GOT3 (cell line): ENCODE results near the gene FHDC1.

Experiments used
- DNase-seq: peaks from one replicate; lab custom pipeline; 2025; ENCODE audit warnings: mixed read lengths; lab: John Stamatoyannopoulos, UW

Gene FHDC1

DNA sequence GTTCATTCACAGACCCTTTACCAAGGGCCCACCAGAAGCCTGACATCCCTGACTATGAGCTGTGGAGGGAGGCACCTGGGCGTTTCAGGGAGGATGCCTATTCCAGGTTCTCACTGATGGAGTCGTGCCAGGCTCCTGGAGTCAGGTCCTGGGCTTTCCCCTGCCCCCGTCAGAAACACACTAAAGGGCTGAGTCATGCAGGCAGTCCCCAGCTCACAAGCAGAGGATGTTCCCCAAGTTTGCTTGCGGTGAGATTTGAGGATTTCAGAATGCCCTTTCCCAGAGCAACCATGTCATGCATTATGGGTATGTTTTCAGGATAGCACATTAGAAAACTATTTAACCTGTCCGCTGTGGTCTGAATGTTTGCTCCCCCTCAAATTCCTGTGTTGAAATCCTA is 45.2 kb downstream of the FHDC1 start:
- no peak for DNase-seq

DNA sequence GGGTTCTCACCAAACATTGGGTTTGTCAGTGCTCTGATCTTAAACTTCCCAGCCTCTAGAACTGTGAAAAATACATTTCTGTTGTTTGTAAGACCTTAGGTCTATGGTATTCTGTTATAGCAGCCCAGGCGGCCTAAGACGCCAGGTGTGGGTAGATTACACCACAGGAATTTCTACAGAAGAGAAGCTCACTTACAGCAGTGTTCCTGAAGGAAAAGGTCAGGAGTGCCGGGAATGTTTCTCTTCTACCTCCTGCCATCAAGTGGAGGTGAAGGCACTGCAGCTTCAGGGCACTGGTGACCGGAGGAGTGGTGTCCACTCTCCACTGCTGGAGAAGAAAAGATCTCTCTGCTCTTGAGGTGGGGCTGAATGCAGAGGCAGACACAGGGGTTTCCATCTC is 45.7 kb downstream of the FHDC1 start:
- no peak for DNase-seq

DNA sequence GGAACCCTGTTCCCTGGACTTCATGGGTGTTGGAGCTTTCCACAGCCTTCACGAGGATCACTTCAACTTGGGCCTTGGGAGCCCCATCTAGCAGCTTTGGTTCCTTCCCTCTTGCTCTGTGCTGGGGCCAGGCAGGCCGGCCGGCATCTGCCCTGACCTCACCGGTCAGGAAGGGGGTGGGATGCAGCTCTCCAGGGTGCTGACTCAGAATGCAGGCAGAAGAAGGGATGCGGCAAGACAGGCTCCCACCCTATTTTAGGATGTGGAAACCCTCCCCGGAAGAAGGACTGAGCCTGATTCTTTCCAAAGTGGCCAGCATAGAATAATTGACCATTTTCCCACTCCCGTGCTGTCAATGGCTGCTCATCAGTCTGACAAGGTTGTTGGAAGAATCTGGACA is 47.1 kb downstream of the FHDC1 start:
- no peak for DNase-seq

DNA sequence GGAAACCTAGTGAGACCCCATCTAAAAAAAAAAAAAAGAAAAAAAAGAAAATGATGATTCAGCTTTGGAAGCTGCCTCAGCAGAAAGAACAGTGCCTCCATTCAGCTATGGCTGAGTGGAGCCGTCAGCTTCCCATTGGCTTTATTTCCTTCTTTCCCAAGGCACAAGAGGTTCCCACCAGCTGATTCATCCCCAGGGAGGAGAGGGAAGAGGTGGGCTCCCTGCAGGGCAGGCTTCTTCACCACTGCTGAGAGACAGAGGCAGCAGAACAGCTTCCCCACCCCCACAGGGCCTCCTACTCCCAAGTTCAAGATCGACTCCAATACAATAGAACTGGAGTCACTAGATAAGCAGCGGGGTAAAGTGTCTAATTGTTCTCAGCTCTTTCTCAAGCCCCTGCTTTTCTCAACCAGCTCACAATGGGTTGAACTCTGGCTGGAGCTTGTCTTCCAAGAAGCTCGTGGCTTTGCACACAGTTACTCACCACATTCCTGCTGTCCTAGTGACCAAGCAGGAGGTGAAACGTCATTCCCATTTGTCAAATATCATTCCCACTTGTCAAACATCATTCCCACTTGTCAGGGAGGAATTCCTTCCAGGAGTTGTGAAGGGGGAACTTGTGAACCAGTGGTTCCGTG is 47.8 kb downstream of the FHDC1 start:
- DNase-seq = no peak

DNA sequence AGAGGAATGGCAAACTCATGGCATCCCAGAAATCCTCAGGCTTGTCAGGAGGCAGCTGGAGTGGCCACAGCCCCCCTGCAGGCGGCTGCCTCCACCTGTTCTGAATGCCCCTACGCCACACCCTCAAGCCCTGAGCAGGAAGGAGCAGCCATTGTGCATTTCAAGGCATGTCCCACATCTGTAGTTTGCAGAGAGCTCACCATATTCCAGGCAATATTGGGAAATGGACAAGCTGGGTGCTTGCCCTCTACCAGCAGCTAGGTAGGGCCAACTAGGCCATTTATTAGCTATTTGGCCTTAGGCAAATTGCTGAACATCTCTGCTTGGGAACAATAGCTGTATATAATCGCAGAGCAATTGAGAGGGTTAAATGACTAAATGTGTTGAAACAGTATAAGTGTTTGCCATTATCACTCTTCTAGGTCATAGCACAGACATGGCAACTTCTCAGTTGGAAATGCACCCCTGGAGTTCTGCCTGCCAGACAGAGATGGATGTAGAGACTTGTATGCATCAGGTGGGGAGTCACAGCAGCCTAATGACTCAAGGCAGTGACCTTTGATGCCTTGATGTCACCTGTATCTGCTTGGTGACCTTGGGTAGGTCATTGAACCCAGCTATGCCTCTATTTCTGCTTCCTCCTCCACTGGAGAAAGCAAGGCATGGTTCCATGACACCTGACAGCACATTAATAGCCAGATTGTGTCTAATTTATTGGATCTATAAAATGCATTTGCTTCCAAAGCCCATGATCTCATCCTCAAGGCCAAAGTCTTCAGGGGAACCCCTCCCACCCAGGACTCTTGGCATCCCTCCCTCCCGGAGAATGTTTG is 52.8 kb downstream of the FHDC1 start:
- DNase-seq = no peak

DNA sequence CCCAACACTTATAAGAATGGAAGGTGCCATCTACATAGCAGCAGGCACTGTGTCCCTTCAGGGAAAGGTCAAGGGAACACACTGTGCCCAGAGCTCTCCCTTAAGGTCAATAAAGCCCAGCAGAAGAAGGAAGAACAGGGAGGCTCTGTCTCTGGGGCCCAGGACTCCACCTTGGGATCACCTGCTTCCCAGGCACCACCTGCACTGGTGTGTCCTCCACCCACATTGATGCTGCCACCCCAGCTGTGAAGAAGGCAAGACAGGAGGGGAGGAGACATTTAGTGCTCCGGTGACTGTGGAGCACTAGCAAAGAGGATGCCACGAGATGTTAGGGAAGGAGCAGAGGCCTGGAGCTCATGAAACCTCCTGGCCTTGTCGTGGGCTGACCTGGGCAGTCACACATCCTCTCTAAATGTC is 53.4 kb downstream of the FHDC1 start:
- no peak for DNase-seq

DNA sequence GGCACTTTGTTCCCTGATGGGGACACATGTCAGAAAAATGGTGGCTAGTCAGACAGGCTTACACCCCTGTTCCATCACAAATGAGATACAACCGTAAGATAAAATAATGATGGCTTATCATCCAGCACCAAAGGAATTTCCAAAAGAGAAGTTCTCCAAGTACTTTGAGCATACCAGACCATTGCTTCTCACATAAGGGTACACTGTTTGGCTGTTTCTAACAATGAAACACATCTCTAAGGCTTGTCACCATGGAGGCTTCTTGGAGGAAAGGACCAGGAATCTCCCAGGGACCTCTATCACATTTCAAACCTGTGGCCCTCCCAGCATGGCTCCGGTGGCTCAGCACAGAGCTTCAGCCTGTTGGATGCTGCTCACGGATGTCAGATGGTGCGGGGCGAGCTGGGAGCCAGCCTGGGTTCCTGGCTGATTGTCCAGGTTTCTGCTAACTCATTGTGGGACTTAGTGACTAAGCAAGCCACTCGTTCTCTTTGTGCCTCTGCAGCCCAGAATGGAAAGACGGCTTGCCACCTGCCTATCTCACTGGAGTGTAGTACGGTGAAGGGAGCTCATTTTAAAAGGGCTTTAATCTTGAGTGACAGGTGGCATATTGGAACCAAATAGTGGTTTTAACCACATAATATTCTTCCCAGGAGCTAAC is 54.5 kb downstream of the FHDC1 start:
- DNase-seq = no peak

DNA sequence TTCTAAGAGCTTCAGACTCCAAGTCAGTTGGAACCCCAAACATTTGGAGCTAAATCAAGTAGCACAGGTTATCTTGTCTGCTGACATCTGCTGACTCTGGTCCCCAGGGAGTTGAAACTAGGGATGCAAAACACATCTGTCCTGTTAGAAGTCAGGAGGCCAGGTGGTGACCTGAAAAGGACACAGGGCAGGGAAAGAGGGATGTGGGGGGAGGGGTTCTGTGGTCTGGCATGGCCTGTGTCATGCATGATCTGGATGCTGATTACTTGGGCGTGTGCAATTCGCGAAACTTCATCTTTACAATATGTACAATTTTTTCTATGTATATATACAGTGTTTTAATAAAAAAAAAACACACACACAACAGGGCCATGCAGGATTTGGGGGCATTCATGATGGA is 55.3 kb downstream of the FHDC1 start:
- no peak for DNase-seq

DNA sequence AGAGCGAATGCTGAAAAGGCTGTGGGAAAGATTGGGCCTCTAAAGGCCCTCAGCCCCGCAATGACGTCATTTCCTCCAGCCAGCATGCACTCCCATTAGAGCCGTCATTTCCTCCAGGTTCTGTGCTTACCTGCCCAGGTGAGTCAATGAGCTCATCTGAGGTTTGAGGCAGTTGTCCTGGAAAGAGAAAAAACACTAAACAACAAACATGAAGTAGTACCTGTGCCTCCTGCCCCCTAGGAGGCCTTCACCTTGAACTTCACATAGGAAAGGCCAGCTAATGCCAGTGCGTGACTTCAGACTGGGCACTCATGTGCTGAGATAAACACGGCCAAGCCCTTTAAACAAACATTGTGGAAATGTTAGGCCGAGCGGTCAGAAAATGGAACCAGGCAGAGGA is 55.9 kb downstream of the FHDC1 start:
- DNase-seq = no peak

DNA sequence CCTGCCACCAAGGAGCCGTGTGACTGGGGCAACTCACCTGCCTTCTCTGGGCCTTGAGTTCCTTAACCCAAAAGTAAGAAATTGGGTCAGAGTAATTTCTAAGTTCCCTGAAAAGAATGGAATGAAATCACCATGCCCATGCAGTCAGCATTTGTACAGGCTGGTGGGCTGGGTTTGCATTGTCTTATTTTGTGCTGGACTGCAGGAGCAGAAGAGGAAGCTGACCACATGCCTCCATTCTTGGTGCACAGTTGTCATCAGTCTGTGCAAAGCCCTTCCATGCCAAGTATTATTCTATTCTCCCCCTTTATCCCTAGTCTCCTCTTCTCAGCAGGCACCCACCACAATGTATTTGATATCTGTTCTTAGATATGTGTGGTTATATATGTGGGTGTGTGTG is 56.3 kb downstream of the FHDC1 start:
- DNase-seq = no peak

DNA sequence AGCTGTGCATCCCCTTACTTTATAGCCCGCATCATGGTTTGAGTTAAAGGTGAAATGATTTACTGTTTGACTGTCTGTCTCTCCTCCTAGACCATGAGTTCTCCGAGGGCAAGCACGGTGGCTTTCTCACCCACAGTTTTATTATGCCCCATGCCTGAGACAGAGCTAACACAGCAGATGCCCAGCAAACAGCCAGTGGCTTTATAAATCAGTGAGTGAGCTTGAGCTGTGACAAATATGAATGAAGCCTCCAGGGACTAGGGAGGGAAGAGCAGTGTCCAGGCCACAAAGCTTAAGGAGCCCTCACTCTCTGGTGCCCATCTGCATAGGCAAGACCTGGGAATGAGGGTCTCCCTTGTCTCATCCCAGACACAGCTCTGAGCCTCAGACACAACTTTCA is 57.9 kb downstream of the FHDC1 start:
- no peak for DNase-seq

DNA sequence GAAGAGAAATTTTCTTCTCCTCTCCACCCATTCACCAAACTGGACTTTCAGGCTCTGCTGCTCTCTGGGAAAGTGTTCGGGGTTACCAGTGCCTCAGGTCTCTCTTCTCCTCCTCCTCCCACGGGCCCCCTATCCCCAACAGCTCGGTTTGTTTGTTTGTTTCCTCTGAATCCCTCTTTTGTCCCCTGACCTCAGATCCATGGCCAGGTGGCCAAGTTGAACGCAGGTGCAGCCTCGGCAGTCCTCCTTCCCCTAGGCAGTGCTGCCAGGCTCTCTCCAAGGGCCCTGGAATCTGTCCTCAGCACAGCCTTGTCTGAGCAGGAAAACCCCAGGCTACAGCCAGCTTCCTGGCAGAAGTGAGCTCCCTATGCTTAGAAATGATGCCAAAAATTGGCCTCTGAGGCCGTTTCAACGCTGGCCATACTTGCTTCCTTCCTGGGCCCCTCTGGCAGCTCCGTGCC is 60.0 kb downstream of the FHDC1 start:
- no peak for DNase-seq

DNA sequence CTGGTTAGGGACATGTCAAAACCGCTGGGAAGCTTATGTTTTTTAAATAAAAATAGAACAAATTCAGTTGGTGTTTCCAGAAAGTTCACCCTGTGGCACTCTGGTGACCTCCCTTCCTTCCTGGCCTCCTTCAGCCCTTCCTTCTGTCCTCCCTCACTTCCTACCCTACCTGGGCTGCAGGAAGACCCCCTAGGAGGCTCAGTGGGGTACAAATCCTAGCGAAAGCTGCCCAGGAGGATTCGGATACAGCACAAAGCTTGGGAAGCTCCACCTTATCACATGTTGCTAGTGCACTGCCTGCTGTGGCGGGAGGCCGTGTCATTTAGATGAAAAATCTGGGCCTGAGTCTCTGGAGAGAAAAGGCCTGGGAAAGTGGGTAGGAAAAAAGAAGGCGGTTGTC is 60.5 kb downstream of the FHDC1 start:
- no peak for DNase-seq

DNA sequence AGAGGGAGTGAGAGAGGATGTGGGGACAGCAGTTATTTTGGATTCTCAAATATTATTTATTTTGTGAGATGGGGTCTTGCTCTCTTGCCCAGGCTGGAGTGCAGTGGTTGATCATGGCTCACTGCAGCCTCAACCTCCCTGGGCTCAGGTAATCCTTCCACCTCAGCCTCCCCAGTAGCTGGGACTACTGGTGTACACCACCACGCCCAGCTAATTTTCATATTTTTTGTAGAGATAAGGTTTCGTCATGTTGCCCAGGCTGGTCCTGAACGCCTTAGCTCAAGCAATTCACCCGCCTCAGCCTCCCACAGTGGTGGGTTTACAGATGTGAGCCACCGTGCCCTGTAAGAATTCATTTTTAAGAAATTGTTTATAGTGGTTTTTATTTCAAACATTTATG is 61.2 kb downstream of the FHDC1 start:
- no peak for DNase-seq

DNA sequence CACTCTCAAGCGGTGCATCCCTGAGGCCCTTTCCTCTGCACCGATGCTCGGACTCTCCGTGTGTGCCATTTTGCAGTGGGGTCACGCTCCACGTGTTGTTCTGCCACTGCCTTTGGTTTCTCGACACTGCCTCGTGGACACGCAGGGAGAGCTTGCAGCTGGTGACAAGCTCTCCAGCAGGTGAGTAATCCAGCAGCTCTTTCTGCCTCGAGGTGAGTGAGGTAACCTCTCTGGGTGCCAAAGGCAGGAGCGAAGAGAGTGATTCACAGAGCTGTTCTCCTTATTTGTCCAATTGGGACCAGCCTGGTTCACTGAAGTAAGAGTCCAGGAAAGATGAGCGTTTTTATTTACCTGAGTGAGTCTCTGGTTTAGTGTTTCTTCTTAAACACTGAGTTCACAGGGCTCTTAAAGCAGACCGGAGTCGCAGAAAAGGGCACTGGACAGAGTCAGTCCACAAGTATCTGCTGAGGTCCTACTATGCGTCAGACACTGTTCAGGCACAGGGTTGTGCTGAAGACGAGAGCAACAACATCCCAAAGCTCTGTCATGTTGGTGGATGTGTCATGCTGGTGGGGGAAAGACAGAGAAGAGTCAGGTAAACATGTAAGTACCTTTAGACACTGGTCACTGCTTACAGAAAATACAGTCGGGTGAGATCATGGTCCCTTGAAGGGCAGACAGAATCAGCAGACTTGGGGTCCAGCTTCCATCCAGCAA is 61.8 kb downstream of the FHDC1 start:
- DNase-seq = no peak

DNA sequence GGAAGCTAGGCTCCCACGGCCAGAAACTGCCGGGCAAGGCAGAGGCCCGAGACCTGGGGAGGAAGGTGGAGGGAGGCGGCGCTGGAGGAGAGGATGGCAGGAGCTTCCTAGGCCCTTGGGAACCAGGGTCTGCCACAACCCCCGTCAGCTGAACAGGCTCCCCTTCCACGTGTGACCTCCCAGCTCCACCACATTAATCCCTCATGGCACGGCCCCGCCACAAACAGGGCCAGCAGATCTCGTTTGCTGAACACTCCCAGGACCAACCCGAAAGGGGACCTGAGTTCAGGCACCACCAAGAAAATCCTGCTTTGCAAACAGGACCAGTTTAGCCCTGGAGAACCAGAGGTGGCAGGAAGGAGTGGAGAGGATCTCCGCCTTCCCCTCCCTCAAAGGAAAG is 62.7 kb downstream of the FHDC1 start:
- DNase-seq = no peak

DNA sequence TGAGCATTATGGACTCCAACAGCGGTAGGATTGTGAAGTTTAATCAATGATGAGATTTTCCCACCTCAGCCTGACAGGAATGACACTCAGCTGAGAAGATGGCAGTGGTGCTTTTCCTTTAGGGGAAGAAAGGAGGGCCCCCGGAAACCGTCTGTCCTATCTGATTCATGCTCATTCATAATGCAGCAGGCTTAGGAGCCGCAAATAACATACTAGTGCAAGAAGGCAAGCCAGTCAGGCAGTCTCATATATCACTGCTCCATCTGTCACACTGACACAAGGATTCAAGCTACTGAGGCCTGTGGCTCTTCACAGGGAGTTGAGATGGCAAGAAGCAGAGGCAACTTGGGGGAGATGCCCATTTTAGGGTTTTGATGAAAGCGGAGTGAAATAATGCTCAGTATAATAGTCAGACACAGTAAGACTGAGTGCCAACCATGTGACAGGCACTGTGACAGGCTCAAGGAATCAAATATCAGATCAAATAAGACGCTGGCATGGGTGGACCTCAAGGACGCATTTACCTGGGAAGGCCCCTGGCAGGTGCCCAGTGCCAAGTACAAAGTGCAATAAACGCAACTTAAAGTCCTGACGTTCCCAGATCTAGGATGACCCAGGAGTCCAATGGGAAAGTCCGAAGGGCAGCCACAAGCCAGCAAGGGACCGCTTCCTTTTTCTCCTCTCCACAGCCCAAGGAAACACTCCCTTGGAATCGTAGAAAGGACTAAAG is 63.4 kb downstream of the FHDC1 start:
- no peak for DNase-seq

DNA sequence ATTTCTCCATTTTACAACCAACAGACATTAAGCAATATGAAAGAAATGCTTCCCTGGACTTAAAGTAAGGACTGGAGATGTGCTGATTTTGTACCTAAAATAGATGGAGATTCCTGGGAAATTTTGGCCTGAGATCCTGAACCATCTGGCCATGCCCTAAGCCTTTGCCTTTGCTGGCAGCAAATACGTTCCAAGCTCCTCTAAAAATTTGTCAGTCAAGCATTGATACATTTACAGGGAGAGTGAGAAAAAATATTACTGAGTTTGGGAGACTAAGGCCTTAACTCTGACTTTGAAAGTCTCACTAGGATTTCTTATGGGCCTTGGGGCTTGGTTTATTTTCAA is 63.9 kb downstream of the FHDC1 start:
- no peak for DNase-seq

DNA sequence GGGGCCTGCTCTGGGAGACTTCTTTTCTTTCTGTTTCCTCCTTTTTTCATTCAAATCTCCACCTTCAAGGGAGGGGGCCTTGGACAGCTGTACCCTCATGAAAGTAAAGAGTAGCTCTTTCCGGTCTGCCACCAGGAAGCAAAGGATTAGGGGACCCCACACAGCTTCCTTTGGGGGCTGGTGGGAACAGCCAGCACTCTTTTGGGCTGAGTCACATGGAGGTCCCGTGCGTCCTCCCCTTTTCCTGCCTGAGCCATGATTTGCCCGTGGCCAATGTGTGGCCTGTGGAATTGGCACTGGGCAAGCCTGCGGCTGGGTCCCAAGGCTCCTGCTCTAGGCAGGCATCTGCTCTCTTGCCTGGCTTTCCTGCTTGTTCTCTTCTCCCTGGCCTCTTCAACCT is 65.5 kb downstream of the FHDC1 start:
- no peak for DNase-seq

DNA sequence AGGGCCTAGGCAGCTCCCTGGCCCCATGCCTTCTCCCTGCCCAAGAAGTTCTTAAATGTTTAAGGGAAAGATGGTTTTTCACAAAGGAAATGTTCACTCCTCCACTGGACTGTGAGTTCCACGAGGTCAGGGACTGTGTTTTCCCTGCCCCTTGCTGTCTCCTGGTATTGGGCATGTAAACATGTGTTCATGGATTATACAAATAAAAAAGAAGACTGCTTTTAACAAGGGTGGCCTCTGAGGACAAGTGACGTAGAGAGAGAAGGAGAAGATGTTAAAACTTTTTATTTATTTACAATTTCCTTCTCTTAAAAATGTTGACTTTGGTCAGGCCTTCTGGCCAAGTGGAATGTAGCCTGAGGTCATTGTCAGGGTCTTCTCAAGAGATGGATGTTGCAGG is 66.0 kb downstream of the FHDC1 start:
- no peak for DNase-seq

DNA sequence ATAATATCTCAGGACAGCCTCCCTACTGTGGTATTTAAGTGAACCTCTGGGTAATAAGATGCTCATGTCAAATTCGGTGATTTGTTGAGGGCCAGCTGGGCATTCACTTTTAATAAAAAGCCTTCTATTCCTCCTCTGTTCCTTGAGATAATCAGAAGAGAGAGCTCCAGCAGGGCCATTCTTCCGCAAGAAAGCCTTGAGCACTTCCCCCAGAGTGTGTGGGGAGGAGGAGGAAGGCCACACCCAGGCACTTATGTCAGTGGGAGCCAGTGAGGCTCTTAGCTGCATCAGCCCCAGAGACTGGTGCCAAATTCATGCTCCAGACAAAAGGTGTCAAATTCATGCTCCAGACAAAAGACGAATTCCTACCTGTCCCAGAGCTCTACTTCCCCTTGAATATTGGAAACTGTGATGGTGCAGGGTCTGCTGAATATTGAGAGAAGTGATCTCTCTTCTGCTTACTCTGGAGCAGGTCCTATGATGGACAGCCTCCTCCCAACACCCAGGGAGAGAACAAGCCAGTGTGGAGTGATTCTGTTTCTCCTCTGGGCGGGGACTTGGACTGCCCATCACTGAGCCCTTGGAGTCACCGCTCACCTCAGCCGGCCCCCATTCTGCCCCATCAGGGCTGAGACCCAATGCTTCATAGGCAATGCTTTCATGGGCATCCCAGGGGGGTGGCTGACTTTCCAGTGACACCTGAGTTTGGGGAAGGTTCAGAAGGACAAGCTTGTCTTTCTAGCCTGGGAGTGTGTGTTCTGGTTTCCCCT is 68.1 kb downstream of the FHDC1 start:
- no peak for DNase-seq
